Vagina (tissue), 2 donors: ENCODE measurements around the gene UNC119B. TPM values are rescaled to one million over a fixed set of nuclear protein-coding genes. Genes with fewer than 3 reads are reported as not detected.

Experiments
- DNase-seq, 2 donors: peaks; one replicate each; pipeline ENCODE4 v3.0.0-alpha.2; 2017; ENCODE audit errors: extremely low spot score in 2 of 2
- H3K27ac ChIP-seq: fragments of 200-600 bp; sonication (generic); one replicate; pipeline ENCODE4 v1.5.1; 2019
- H3K27me3 ChIP-seq: fragments of 200-600 bp; sonication (generic); one replicate; pipeline ENCODE4 v1.5.1; 2019
- H3K36me3 ChIP-seq, 2 donors: fragments of 200-600 bp; sonication (generic); one replicate each; pipeline ENCODE4 v1.5.1; 2017 to 2019
- H3K4me1 ChIP-seq: fragments of 200-600 bp; sonication (generic); one replicate; pipeline ENCODE4 v1.5.1; 2019
- H3K4me3 ChIP-seq, 2 donors: fragments of 200-600 bp; sonication (generic); 1 replicate in 1 of 2; 2 replicates in 1 of 2; pipeline ENCODE4 v1.5.1; 2016 to 2019
- H3K9me3 ChIP-seq: fragments of 200-600 bp; sonication (generic); one replicate; pipeline ENCODE4 v1.5.1; 2019
- POLR2A ChIP-seq, 2 donors: fragments of 450-650 bp; IDR thresholded peaks; one replicate each; pipeline ENCODE4 v1.6.1; 2017; ENCODE audit warnings: antibody characterized with exemption in 2 of 2, mild to moderate bottlenecking in 2 of 2, moderate library complexity in 2 of 2
- POLR2AphosphoS5 ChIP-seq, 2 donors: sonication (generic); formaldehyde crosslinking; IDR thresholded peaks; one replicate each; pipeline ENCODE4 v1.9.0; 2017; ENCODE audit warnings: antibody characterized with exemption in 2 of 2, mild to moderate bottlenecking in 2 of 2, low read depth in 1 of 2; ENCODE audit not compliant: insufficient read depth in 1 of 2
- intact Hi-C: fragments of 100-400 bp; cut with DNase I; formaldehyde crosslinking; loops from one replicate; pipeline ENCODE4 v1.15.1; 2023
- total RNA-seq: library from RNA; depleted of rRNA; stranded (reverse); fragments of >200 nt; gene quantifications from one replicate; pipeline ENCODE4 v1.2.3, GENCODE V29; 2016
- TF ChIP-seq, protein P1 (sequence below), 3 experiments: fragments of 450-650 bp in 2 of 3; fragments of 200-600 bp in 1 of 3; sonication (generic) in 1 of 3; IDR thresholded peaks; one replicate each; pipeline ENCODE4 v1.5.1; 2017 to 2019; ENCODE audit warnings: antibody characterized with exemption in 3 of 3, mild to moderate bottlenecking in 2 of 3, moderate library complexity in 2 of 3

The UNC119B gene
- total RNA-seq, 1 donor from 2014 or later: 16.0 TPM

GRCh38 chr12:120766566-120766965 lies 56.3 kb downstream of the UNC119B start:
- no peaks in the 10 kb centered on the region for H3K27me3 ChIP-seq
- H3K4me1 ChIP-seq: no peaks in the 10 kb centered on the region
- H3K9me3 ChIP-seq: no peaks in the 10 kb centered on the region
- TF ChIP-seq, protein P1, sequence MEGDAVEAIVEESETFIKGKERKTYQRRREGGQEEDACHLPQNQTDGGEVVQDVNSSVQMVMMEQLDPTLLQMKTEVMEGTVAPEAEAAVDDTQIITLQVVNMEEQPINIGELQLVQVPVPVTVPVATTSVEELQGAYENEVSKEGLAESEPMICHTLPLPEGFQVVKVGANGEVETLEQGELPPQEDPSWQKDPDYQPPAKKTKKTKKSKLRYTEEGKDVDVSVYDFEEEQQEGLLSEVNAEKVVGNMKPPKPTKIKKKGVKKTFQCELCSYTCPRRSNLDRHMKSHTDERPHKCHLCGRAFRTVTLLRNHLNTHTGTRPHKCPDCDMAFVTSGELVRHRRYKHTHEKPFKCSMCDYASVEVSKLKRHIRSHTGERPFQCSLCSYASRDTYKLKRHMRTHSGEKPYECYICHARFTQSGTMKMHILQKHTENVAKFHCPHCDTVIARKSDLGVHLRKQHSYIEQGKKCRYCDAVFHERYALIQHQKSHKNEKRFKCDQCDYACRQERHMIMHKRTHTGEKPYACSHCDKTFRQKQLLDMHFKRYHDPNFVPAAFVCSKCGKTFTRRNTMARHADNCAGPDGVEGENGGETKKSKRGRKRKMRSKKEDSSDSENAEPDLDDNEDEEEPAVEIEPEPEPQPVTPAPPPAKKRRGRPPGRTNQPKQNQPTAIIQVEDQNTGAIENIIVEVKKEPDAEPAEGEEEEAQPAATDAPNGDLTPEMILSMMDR (IDR thresholded peaks at IDR 0.05): no peak
- TF ChIP-seq POLR2AphosphoS5 (IDR thresholded peaks at IDR 0.05; ENCODE audit: insufficient read depth in 1 of 2, low read depth in 1 of 2) (no peak), POLR2A (IDR thresholded peaks at IDR 0.05) (no peak)
- H3K27ac ChIP-seq: no peak overlapping the region
- DNase-seq: no peak
- H3K36me3 ChIP-seq: peaks cover 0 to 63% of the 10 kb centered on the region in 2 donors
- no peak overlapping the region for H3K4me3 ChIP-seq
- intact Hi-C loops: no loop called here

DNA sequence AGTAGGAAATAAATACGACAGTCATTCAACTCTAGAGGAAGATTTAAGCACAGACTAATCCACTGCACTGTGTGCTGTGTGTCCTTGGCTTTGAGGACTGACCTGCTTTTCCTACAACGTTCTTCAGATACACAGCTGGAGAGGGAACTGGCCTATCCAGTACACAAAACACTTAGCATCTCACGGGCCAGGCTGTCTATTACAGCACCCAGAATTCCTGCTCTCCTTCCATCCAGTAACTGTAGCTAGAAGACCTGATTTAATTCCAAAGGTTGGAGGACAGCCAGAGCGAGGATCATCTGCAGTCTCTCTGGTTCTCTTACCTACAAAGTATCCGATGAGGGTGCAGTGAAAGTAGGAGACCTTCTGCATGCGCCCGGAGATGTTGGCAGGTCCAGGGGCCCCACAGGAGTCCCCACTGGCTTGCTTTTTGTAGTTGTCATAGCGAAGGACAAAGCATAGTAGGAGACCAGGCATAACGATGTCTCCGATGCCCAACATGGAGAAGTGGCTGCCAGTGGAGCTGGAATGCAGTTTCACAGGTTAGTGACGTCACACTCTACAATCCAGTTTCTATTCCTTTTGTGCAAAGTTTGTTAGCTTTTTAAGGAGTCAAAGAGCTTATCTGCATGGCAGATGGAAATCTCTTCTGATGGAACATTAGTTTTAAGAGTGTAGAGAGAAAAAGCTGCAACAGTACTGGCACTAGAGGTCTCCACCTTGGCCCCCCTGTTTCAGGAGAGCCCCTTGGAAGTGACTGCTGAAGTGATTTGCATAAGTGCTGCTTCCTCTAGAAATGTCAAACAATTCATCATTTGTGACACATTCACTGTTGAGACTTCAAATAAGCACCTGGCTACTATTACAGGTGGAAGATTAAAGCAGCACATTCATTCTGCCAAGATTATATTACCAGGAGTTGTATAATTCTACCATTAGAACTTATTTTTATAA lies 57.1 kb downstream of the UNC119B start:
- Histone ChIP-seq H3K4me1 (no peaks in the 10 kb centered on the region), H3K36me3 (peaks cover 0 to 66% of the 10 kb centered on the region in 2 donors), H3K27ac (no peak overlapping the region)

GRCh38 chr12:120771097-120771496 lies 60.8 kb downstream of the UNC119B start:
- TF ChIP-seq, protein P1 (IDR thresholded peaks at IDR 0.05): no peak
- TF ChIP-seq POLR2AphosphoS5 (IDR thresholded peaks at IDR 0.05; ENCODE audit: insufficient read depth in 1 of 2, low read depth in 1 of 2): no peak
- no peak for TF ChIP-seq POLR2A (IDR thresholded peaks at IDR 0.05)
- Histone ChIP-seq H3K9me3 (no peaks in the 10 kb centered on the region), H3K36me3 (peaks cover 0 to 37% of the 10 kb centered on the region in 2 donors), H3K4me3 (no peak overlapping the region), H3K27me3 (no peaks in the 10 kb centered on the region), H3K27ac (no peak overlapping the region), H3K4me1 (no peaks in the 10 kb centered on the region)
- no peak for DNase-seq
- intact Hi-C loops: no loop called here

More for the DNA sequence above, 57.1 kb downstream of the UNC119B start:
- intact Hi-C loops: no loop called here
- H3K4me3 ChIP-seq: no peak overlapping the region
- TF ChIP-seq POLR2AphosphoS5 (IDR thresholded peaks at IDR 0.05; ENCODE audit: insufficient read depth in 1 of 2, low read depth in 1 of 2) (no peak), POLR2A (IDR thresholded peaks at IDR 0.05) (no peak)
- TF ChIP-seq, protein P1 (IDR thresholded peaks at IDR 0.05): no peak
- H3K27me3 ChIP-seq: no peaks in the 10 kb centered on the region
- DNase-seq: no peak
- H3K9me3 ChIP-seq: no peaks in the 10 kb centered on the region

Other genes with a start within 250 kb of the UNC119B start
- gene SRSF9, start 240.7 kb upstream of the UNC119B start, total RNA-seq: 105 TPM
- 318 TPM for gene DYNLL1, start 214.3 kb upstream of the UNC119B start, total RNA-seq
- gene COQ5, start 181.3 kb upstream of the UNC119B start, total RNA-seq: 18.4 TPM
- 161 TPM for gene RNF10, start 176.1 kb upstream of the UNC119B start, total RNA-seq
- 35.6 TPM for gene POP5, start 129.1 kb upstream of the UNC119B start, total RNA-seq
- 0.49 TPM for gene CABP1, start 69.8 kb upstream of the UNC119B start, total RNA-seq
- gene MLEC, start 23.3 kb upstream of the UNC119B start, total RNA-seq: 33.1 TPM
- gene ACADS, start 15.4 kb downstream of the UNC119B start, total RNA-seq: 21.4 TPM
- gene SPPL3, start 193.9 kb downstream of the UNC119B start, total RNA-seq: 48.9 TPM